ENCODE results near the gene SPEG.
A peak's percentile ranks its signal among the peaks of the same experiment; 100 is the strongest.

SPEG gene

GRCh38 chr2:219446101-219446504 is 11.5 kb downstream of the SPEG start:
- DNase-seq = peak; percentile 86

GRCh38 chr2:219446689-219447088 is 12.0 kb downstream of the SPEG start:
- DNase-seq = no peak

GRCh38 chr2:219447242-219448098 is 12.8 kb downstream of the SPEG start:
- DNase-seq = no peak

GRCh38 chr2:219448099-219448775 is 13.6 kb downstream of the SPEG start:
- DNase-seq = no peak

GRCh38 chr2:219448776-219449341 is 14.2 kb downstream of the SPEG start:
- DNase-seq = no peak

- DNase-seq = no peak
These were observed 15.0 kb downstream of the SPEG start for GRCh38 chr2:219449609-219450008.

GRCh38 chr2:219451661-219452360 is 17.2 kb downstream of the SPEG start:
- DNase-seq = no peak

GRCh38 chr2:219452361-219453317 is 18.0 kb downstream of the SPEG start:
- peak; percentile 96 for DNase-seq

- DNase-seq = peak; percentile 86
These were observed 19.3 kb downstream of the SPEG start for GRCh38 chr2:219453671-219454590.

GRCh38 chr2:219455581-219455980 is 20.9 kb downstream of the SPEG start:
- DNase-seq = no peak

GRCh38 chr2:219457784-219458369 is 23.2 kb downstream of the SPEG start:
- DNase-seq = no peak

GRCh38 chr2:219458996-219459395 is 24.4 kb downstream of the SPEG start:
- DNase-seq = no peak

GRCh38 chr2:219459460-219460311 is 25.0 kb downstream of the SPEG start:
- peak; percentile 91 for DNase-seq

GRCh38 chr2:219460424-219460926 is 25.8 kb downstream of the SPEG start:
- peak; percentile 98 for DNase-seq

- no peak for DNase-seq
These were observed 26.4 kb downstream of the SPEG start for GRCh38 chr2:219461047-219461514.

- DNase-seq = no peak
These were observed 27.0 kb downstream of the SPEG start for GRCh38 chr2:219461669-219462068.

- no peak for DNase-seq
These were observed 27.7 kb downstream of the SPEG start for GRCh38 chr2:219462349-219462748.

GRCh38 chr2:219464286-219465032 is 29.8 kb downstream of the SPEG start:
- no peak for DNase-seq
